GM12878 (cell line): ENCODE results near the gene GJA10. TPM values are rescaled to one million over a fixed set of nuclear protein-coding genes. Genes with fewer than 3 reads are reported as not detected.

Experiments
- ATAC-seq: fragments of 200-7000 bp; cut with Tn5 transposase; 3 replicates; pipeline ENCODE4 v1.9.1; 2020; ENCODE audit warnings: mild to moderate bottlenecking, moderate library complexity
- BruUV-seq: library from RNA; stranded (reverse); fragments of 400-500 nt; replicated peaks from 2 replicates; lab custom pipeline; 2021; lab: Mats Ljungman, UMichigan
- CTCF ChIA-PET: fragments of 300-600 bp; sonication (Branson Sonifier 250); formaldehyde crosslinking; extraction: SDS; loops from one replicate; lab custom pipeline; 2021; ENCODE audit warnings: inconsistent platforms; lab: Yijun Ruan, JAX
- POLR2A ChIA-PET: fragments of 350-600 bp; formaldehyde crosslinking; extraction: SDS; loops from one replicate; lab custom pipeline; 2021; ENCODE audit warnings: inconsistent platforms; lab: Charles Lee
- RAD21 ChIA-PET: fragments of 300-600 bp; sonication (Branson Sonifier 250); formaldehyde crosslinking; loops from one replicate; lab custom pipeline; 2023; ENCODE audit warnings: antibody characterized with exemption; ENCODE audit not compliant: unreplicated experiment; lab: Charles Lee
- SMC1A ChIA-PET: fragments of 300-600 bp; sonication (Branson Sonifier 250); formaldehyde crosslinking; loops from one replicate; lab custom pipeline; 2023; ENCODE audit not compliant: unreplicated experiment, uncharacterized antibody; lab: Charles Lee
- DNase-seq: peaks from one replicate; pipeline ENCODE4 v3.0.0-alpha.2; 2011; ENCODE audit warnings: low read depth, low spot score
- FAIRE-seq: peaks from 3 replicates; lab custom pipeline; 2011; peaks lifted over from hg19 to GRCh38; lab: Jason Lieb, UNC
- H2AFZ ChIP-seq: 2 replicates; pipeline ENCODE4 v1.6.0; 2011; ENCODE audit warnings: low read depth, low read length, control low read depth; ENCODE audit not compliant: control insufficient read depth
- H3K27ac ChIP-seq: 2 replicates; pipeline ENCODE4 v1.5.1; 2011; ENCODE audit warnings: control low read depth; ENCODE audit not compliant: control insufficient read depth, insufficient read depth
- H3K27me3 ChIP-seq, 2 experiments: replicated peaks in 1 of 2; 2 replicates each; pipeline versions ENCODE4 v1.6.0 to v1.6.1; 2011; ENCODE audit warnings: low read length in 1 of 2; ENCODE audit not compliant: control insufficient read depth in 2 of 2, insufficient read depth in 2 of 2
- H3K36me3 ChIP-seq, 2 experiments: 2 replicates each; pipeline ENCODE4 v1.5.1; 2011; ENCODE audit warnings: low read length in 1 of 2; ENCODE audit not compliant: control insufficient read depth in 2 of 2, insufficient read depth in 2 of 2
- H3K4me1 ChIP-seq: 2 replicates; pipeline ENCODE4 v1.6.1; 2011; ENCODE audit warnings: mild to moderate bottlenecking, low read length, moderate library complexity, mixed read lengths; ENCODE audit not compliant: control insufficient read depth, insufficient read depth
- H3K4me2 ChIP-seq: 2 replicates; pipeline ENCODE4 v1.6.0; 2011; ENCODE audit warnings: control low read depth; ENCODE audit not compliant: control insufficient read depth, insufficient read depth
- H3K4me3 ChIP-seq: fragments of 200-600 bp; sonication (generic); 2 replicates; pipeline ENCODE4 v1.5.1; 2016
- H3K79me2 ChIP-seq: 2 replicates; pipeline ENCODE4 v1.6.0; 2011; ENCODE audit warnings: low read length; ENCODE audit not compliant: control insufficient read depth, insufficient read depth
- H3K9ac ChIP-seq: 2 replicates; pipeline ENCODE4 v1.8.0; 2011; ENCODE audit warnings: low read length, control low read depth, mixed read lengths; ENCODE audit not compliant: control insufficient read depth, insufficient read depth
- H3K9me3 ChIP-seq: replicated peaks from 3 replicates; pipeline ENCODE4 v1.5.1; 2011; ENCODE audit warnings: mild to moderate bottlenecking, low read length; ENCODE audit not compliant: control insufficient read depth, insufficient read depth
- H4K20me1 ChIP-seq: 2 replicates; pipeline ENCODE4 v1.6.0; 2011; ENCODE audit not compliant: control insufficient read depth, insufficient read depth
- ATF7 ChIP-seq: fragments of 450-650 bp; IDR thresholded peaks from 2 replicates; pipeline ENCODE4 v1.6.1; 2016; ENCODE audit warnings: low read depth, mild to moderate bottlenecking
- BCL11A ChIP-seq: IDR thresholded peaks from 2 replicates; pipeline ENCODE4 v1.6.1; 2011; ENCODE audit warnings: low read depth, low read length
- CBX3 ChIP-seq: fragments of 200-600 bp; sonication (generic); IDR thresholded peaks from 2 replicates; pipeline ENCODE4 v1.6.1; 2016; ENCODE audit warnings: low read depth, borderline replicate concordance
- CHD1 ChIP-seq: IDR thresholded peaks from 2 replicates; pipeline ENCODE4 v1.6.1; 2012; ENCODE audit warnings: low read depth, low read length, improper control_type of control experiment
- E2F4 ChIP-seq: IDR thresholded peaks from 2 replicates; pipeline ENCODE4 v1.6.1; 2012; ENCODE audit warnings: low read depth, low read length, improper control_type of control experiment
- ELK1 ChIP-seq: IDR thresholded peaks from 2 replicates; pipeline ENCODE4 v1.6.1; 2012; ENCODE audit warnings: low read depth, low read length, improper control_type of control experiment
- EZH2 ChIP-seq: IDR thresholded peaks from 2 replicates; pipeline ENCODE4 v1.6.1; 2012; ENCODE audit warnings: low read depth, mild to moderate bottlenecking, control low read depth, inconsistent platforms, low read length, borderline replicate concordance; ENCODE audit not compliant: control insufficient read depth
- HCFC1 ChIP-seq: fragments of 150-350 bp; IDR thresholded peaks from 2 replicates; pipeline ENCODE4 v1.6.1; 2014; ENCODE audit warnings: low read length
- IRF3 ChIP-seq: fragments of 450-650 bp; IDR thresholded peaks from 2 replicates; pipeline ENCODE4 v1.6.1; 2014; ENCODE audit warnings: mild to moderate bottlenecking
- MAX ChIP-seq: IDR thresholded peaks from 2 replicates; pipeline ENCODE4 v1.6.1; 2012; ENCODE audit warnings: low read depth, low read length, improper control_type of control experiment
- NRF1 ChIP-seq: conservative IDR thresholded peaks from 2 replicates; pipeline ENCODE4 v1.6.1; 2011; ENCODE audit warnings: mild to moderate bottlenecking, low read depth, low read length, improper control_type of control experiment
- PKNOX1 ChIP-seq: fragments of 450-650 bp; IDR thresholded peaks from 2 replicates; pipeline ENCODE4 v1.6.1; 2016; ENCODE audit warnings: mild to moderate bottlenecking
- WGBS: methylation state at CpG from one replicate; pipeline ENCODE4 v1.1.6; 2016; ENCODE audit warnings: low lambda C conversion rate; ENCODE audit not compliant: insufficient replicate concordance, insufficient coverage; ENCODE audit errors: missing lambda C conversion rate; 5-methylcytosine and 5-hydroxymethylcytosine counted together
- in situ Hi-C: fragments of 300-500 bp; cut with MboI; formaldehyde crosslinking; loops from 9 replicates; pipeline ENCODE4 v1.14.3; 2018; ENCODE audit warnings: mixed read lengths
- intact Hi-C: fragments of 100-400 bp; cut with micrococcal nuclease; formaldehyde crosslinking; loops from one replicate; pipeline ENCODE4 v1.14.2; 2022; ENCODE audit not compliant: unreplicated experiment
- polyA plus RNA-seq, 11 experiments: library from polyadenylated mRNA; depleted of rRNA in 4 of 11; unstranded in 6 of 11; stranded (reverse) in 5 of 11; fragments of >200 nt; fragmentation: Nextera tagmentation in 4 of 11; fragmentation: Illumina TruSeq in 1 of 11; extraction: Ambion mirVana in 4 of 11; extraction: Trizol in 1 of 11; gene quantifications; 1 replicate in 1 of 11; 2 replicates in 10 of 11; pipeline versions ENCODE4 v1.2.1 to v1.2.3, GENCODE V29; 2011 to 2016; ENCODE audit warnings: inconsistent platforms in 2 of 11, missing spikeins in 2 of 11, low read depth in 1 of 11
- total RNA-seq, 4 experiments: library from RNA; depleted of rRNA in 3 of 4; stranded (reverse); fragments of >200 nt in 3 of 4; fragmentation: Illumina TruSeq in 1 of 4; extraction: Trizol in 1 of 4; gene quantifications; 2 replicates each; pipeline versions ENCODE4 v1.2.1 to v1.2.3, GENCODE V29; 2013 to 2021
- TF ChIP-seq, protein P1 (sequence below): IDR thresholded peaks from 2 replicates; pipeline ENCODE4 v1.6.1; 2011; ENCODE audit warnings: low read depth, low read length, improper control_type of control experiment, borderline replicate concordance

Gene GJA10
- total and polyA plus RNA-seq, 10 of the 15 experiments (the other 5 are each of a cell fraction or from before 2014, with no cell fraction given), result not detected

GRCh38 chr6:89917801-89918366 lies 23.6 kb downstream of the GJA10 start (continued):
- TF ChIP-seq, protein P1, sequence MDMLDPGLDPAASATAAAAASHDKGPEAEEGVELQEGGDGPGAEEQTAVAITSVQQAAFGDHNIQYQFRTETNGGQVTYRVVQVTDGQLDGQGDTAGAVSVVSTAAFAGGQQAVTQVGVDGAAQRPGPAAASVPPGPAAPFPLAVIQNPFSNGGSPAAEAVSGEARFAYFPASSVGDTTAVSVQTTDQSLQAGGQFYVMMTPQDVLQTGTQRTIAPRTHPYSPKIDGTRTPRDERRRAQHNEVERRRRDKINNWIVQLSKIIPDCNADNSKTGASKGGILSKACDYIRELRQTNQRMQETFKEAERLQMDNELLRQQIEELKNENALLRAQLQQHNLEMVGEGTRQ, result no peak
- no peak for TF ChIP-seq PKNOX1
- TF ChIP-seq BCL11A, result no peak
- TF ChIP-seq NRF1, result no peak
- no peak for TF ChIP-seq ATF7

DNA sequence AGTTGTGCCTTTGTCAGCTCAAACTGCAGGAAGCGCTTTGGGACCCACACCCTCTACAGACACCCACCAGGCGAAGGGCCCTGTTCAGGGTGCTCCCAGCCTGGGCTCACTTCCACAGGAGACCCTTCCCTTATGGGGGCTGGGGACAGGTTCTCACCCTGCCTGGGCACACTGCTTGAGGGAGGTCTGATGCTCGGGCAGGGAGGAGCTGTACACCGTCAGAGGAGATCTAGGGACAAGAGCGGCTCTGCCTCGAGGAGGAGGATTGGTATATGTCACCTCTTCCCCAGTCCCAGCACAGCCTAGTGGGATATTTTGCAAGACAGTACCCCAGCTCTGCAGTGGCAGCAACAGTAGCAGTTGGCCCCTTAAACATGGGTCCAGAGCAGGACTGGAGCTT lies 26.9 kb downstream of the GJA10 start:
- no peaks in the 10 kb centered on the region for H4K20me1 ChIP-seq
- H3K4me1 ChIP-seq, result no peaks in the 10 kb centered on the region
- ChIA-PET SMC1A (interaction anchor here (1.4 kb wide), 1 partner anchor 19 kb away, joined by 4 read pairs; no protein-coding TSS in a partner anchor), RAD21 (no interaction called here), CTCF (no interaction called here), POLR2A (no interaction called here)
- BruUV-seq, result no TSS peak
- H3K79me2 ChIP-seq, result no peaks in the 10 kb centered on the region
- no peak overlapping the region for H3K4me3 ChIP-seq
- H3K27me3 ChIP-seq, result no peaks in the 10 kb centered on the region; a peak in 2 of 4 replicates
- no peaks in the 10 kb centered on the region for H3K36me3 ChIP-seq
- in situ Hi-C loops (no loop called here), intact Hi-C loops (no loop called here)
- 57% methylated on average over 6 of the region's 6 CpGs for WGBS
- no peak overlapping the region for H3K4me2 ChIP-seq
- no peak overlapping the region for H3K9ac ChIP-seq
- FAIRE-seq (no peak), ATAC-seq (no peak), DNase-seq (no peak)
- no peaks in the 10 kb centered on the region; the same call in 1 of the 3 replicates for H3K9me3 ChIP-seq
- H2AFZ ChIP-seq, result no peak overlapping the region
- no peak overlapping the region for H3K27ac ChIP-seq
- TF ChIP-seq CHD1, result no peak
- TF ChIP-seq IRF3, result no peak
- TF ChIP-seq MAX, result no peak
- TF ChIP-seq E2F4, result no peak
- no peak for TF ChIP-seq ELK1
- no peak for TF ChIP-seq CBX3
- TF ChIP-seq HCFC1, result no peak
- TF ChIP-seq EZH2, result no peak
